ENCODE results near the gene SLC25A34.

The SLC25A34 gene

DNA sequence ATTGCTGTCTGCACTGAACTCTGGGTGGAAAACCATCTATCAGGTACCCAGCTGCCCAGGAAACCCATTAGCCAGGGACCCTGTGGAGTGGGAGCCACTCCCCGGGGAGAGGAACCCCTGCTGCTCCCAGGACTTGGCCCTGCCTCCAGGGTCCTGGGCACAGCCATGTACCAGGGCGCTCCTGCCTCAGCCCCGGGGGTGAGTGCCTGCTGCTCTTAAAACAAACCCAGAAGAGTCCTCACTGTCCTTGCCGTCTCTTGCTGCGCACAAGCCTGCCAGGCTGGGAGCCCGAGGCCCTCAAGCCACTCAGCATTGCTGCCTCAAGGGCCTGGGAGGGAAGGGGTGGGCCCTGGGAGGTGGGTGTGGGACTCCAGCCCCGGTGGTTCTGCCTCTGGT, 3.4 kb upstream of the SLC25A34 start:
- DNase-seq (ENCODE audit: low spot score) = no peak
- H3K4me3 ChIP-seq = no peak overlapping the region
- no peak overlapping the region for H3K27ac ChIP-seq
- TF ChIP-seq CTCF (IDR thresholded peaks at IDR 0.05) = no peak

GRCh38 chr1:15733218-15733725, 2.8 kb upstream of the SLC25A34 start:
- TF ChIP-seq CTCF (IDR thresholded peaks at IDR 0.05) = no peak
- H3K4me3 ChIP-seq = no peak overlapping the region
- no peak overlapping the region for H3K27ac ChIP-seq
- DNase-seq (ENCODE audit: low spot score) = no peak

DNA sequence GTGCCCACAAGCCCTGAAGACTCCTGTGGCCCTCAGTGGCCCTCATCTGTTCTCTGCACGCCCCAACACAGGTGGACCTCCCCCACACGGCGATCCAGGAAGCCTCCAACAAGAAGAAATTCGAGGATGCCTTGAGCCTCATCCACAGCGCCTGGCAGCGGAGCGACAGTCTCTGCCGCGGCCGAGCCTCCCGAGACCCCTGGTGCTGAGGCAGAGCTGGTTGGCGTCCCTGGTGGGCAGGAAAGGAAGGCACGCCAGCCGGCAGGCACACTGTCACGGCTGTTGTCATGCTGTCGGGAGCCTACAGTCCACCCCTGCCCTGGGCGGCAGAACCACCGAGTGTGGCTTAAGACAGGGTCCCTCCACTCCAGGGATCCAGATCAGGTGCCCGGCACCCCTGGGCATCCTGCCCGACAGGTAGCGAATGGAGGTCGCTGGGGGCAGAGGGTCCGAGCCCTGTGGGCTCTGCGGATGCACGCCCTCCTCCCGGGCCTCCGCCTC, 2.3 kb upstream of the SLC25A34 start:
- DNase-seq (ENCODE audit: low spot score) = no peak
- Histone ChIP-seq H3K27ac (no peak overlapping the region), H3K4me3 (no peak overlapping the region)
- no peak for TF ChIP-seq CTCF (IDR thresholded peaks at IDR 0.05)

DNA sequence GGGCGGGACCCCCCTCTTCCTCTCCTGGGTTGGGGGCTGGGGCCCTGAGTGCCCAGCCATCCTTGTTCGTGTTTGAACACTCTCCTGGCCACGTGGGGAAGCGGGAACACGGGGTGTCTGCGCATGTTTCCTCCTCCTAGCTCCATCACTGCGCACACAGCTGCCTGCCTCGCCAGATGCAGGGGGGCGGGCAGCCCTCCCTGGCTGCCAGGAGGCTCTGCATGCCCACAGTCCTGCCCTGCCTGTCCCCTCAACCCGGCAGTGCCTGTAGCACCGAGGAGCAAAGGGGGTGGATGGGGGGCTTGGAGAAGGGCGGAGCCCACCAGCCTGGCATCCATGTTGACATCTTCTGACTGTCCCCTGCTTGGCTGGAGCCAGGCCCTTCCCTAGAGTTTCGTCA, 1.8 kb upstream of the SLC25A34 start:
- H3K27ac ChIP-seq = no peak overlapping the region
- TF ChIP-seq CTCF (IDR thresholded peaks at IDR 0.05) = no peak

GRCh38 chr1:15734901-15735300, 1.2 kb upstream of the SLC25A34 start:
- Histone ChIP-seq H3K27ac (peak overlapping the region in 1 of 2 donors; percentile 68), H3K4me3 (no peak overlapping the region)
- TF ChIP-seq CTCF (IDR thresholded peaks at IDR 0.05) = no peak
- DNase-seq (ENCODE audit: low spot score) = no peak

More for the DNA sequence above, 1.8 kb upstream of the SLC25A34 start:
- no peak overlapping the region for H3K4me3 ChIP-seq
- no peak for DNase-seq (ENCODE audit: low spot score)

DNA sequence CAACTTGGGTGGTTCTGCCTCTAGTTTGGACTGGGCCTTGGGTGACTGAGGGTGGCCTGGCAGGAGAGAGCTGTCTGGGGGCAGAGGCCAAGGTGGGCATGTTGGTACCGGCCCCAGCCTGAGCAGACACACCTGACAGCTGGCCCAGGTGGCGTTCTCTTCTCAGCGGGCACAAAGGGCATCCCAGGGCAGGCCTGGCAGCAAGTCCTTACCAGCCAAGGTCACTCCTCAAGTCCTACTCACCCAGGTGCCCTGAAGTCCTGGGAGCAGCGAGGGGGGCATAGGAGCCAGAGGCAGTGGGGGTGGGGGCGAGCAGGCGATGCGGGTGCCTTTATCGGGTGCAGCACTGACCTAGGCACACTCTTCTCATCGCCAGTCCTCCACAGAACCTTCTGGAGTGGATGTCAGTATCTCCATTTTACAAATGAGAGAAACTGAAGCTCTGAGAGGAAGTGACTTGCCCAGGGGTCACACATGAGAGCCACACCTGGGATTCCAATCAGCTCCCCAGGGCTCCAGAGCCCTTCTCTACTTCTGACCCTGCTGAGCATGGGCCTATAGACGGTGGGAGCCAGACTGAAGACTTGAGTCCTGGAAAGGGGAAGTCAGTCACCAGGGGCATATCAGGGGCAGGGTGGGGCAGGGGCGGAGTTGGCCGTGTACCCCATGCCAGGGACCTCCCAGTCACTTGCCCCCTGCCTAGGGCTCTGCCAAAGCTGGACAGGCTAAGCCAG, 587 bp upstream of the SLC25A34 start:
- no peak for DNase-seq (ENCODE audit: low spot score)
- no peak overlapping the region for H3K4me3 ChIP-seq
- H3K27ac ChIP-seq = peak overlapping the region; percentile 58 to 68
- TF ChIP-seq CTCF (IDR thresholded peaks at IDR 0.05) = no peak

GRCh38 chr1:15736892-15737261, 819 bp downstream of the SLC25A34 start:
- peak overlapping the region; percentile 58 to 68 for H3K27ac ChIP-seq
- TF ChIP-seq CTCF (IDR thresholded peaks at IDR 0.05) = no peak
- H3K4me3 ChIP-seq = no peak overlapping the region

More at GRCh38 chr1:15736892-15737261, 819 bp downstream of the SLC25A34 start:
- no peak for DNase-seq (ENCODE audit: low spot score)

Measured in coronary artery (tissue), 2 donors.